Brain microvascular endothelial cell (primary cell): Measurements from ENCODE around the gene IRF1.
"Not testable (repeated sequence)": the region's sequence is repeated elsewhere in the genome, so short reads cannot be mapped to it uniquely, and the experiment has no call there.

Experiments used
- DNase-seq: peaks from one replicate; pipeline ENCODE4 v3.0.0-alpha.2; 2020
- H3K27ac ChIP-seq: fragments of 250-450 bp; sonication (Bioruptor Pico); 2 replicates; pipeline ENCODE4 v1.5.1; 2020; ENCODE audit warnings: mild to moderate bottlenecking, moderate library complexity
- H3K27me3 ChIP-seq: fragments of 250-450 bp; sonication (Bioruptor Pico); replicated peaks from 2 replicates; pipeline ENCODE4 v1.5.1; 2020; ENCODE audit warnings: mild to moderate bottlenecking
- H3K36me3 ChIP-seq: fragments of 250-450 bp; sonication (Bioruptor Pico); replicated peaks from 2 replicates; pipeline ENCODE4 v1.5.1; 2020; ENCODE audit warnings: mild to moderate bottlenecking
- H3K4me3 ChIP-seq: 2 replicates; pipeline ENCODE4 v1.5.1; 2011; ENCODE audit warnings: low read depth, mild to moderate bottlenecking, control low read depth, low read length, moderate library complexity
- CTCF ChIP-seq: IDR thresholded peaks from 2 replicates; pipeline ENCODE4 v1.5.1; 2011; ENCODE audit warnings: low read depth, mild to moderate bottlenecking, moderate library complexity, low read length, control low read depth, inconsistent platforms; ENCODE audit errors: missing control alignments
- in situ Hi-C: cut with HindIII; loops from 2 replicates; pipeline ENCODE4 v1.10.0; 2017; ENCODE audit warnings: low sequenced_read_pairs, low pct_ligation_motif_present

The IRF1 gene

DNA sequence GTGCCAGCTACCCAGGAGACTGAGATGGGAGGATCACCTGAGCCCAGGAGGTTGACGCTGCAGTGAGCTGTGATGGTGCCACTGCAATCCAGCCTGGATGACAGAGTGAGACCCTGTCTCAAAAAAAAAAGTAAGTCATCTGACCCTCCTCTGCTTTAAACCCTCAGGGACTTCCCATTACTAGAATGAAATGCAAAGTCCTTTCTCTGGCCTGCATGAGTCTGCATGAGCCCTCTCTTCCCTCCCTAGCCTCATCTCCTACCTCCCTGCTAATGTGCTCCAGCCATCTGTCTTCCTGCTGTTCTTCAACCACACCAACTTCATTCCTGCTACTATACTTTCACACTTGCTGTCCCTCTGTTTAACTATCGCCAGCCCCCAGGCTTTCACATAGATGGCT, 37.4 kb upstream of the IRF1 start:
- no peak overlapping the region for H3K4me3 ChIP-seq
- TF ChIP-seq CTCF: no peak
- peaks cover 3% of the 10 kb centered on the region for H3K27me3 ChIP-seq
- H3K27ac ChIP-seq: no peak overlapping the region
- in situ Hi-C loops: no loop called here
- H3K36me3 ChIP-seq: no peaks in the 10 kb centered on the region
- no peak for DNase-seq

GRCh38 chr5:132526974-132527564, 36.5 kb upstream of the IRF1 start:
- DNase-seq: no peak
- in situ Hi-C loops: no loop called here
- H3K27me3 ChIP-seq: peaks cover 3% of the 10 kb centered on the region
- no peak overlapping the region for H3K27ac ChIP-seq
- H3K36me3 ChIP-seq: no peaks in the 10 kb centered on the region
- no peak overlapping the region for H3K4me3 ChIP-seq
- TF ChIP-seq CTCF: no peak

- H3K4me3 ChIP-seq: peak overlapping the region; percentile 17
- DNase-seq: peak; percentile 40
- TF ChIP-seq CTCF: peak; percentile 83
- in situ Hi-C loops: no loop called here
- no peak overlapping the region for H3K27ac ChIP-seq
- H3K36me3 ChIP-seq: no peaks in the 10 kb centered on the region
- H3K27me3 ChIP-seq: no peaks in the 10 kb centered on the region
Observed at GRCh38 chr5:132526290-132526973, 35.9 kb upstream of the IRF1 start.

DNA sequence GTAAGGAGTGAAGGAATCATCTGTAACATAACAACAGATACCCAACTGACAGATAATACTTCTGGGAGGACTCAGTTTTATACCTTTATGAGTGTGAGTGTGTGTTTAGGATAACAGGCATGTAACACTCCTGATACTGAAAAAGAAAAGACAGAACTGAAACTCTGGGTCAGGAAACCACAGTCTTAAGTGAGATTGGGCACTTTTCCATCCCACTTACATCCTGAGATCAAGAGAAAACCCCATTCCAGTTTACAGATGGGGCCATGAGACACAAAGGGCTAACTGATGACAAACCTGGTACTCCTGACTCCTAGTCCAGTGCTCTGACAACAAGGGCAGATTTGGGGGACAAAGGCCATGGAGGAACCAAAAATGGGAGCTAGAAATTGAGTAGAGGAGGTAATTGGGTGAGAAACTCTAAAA, 34.7 kb upstream of the IRF1 start:
- Histone ChIP-seq H3K27me3 (no peaks in the 10 kb centered on the region), H3K36me3 (no peaks in the 10 kb centered on the region), H3K4me3 (no peak overlapping the region), H3K27ac (no peak overlapping the region)
- TF ChIP-seq CTCF: no peak
- DNase-seq: no peak
- in situ Hi-C loops: no loop called here

DNA sequence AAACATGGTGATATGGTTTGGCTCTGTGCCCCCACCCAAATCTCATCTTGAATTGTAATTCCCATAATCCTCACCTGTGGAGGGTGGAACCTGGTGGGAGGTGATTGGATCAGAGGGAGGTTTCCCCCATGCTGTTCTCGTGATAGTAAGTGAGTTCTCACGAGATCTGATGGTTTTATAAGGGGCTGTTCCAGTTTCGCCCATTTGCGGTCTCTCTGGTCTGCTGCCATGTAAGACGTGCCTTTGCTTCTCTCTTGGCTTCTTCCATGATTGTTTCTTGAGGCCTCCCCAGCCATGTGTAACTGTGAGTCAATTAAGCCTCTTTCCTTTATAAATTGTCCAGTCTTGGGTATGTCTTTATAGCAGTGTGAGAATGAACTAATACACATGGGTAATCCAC, 34.3 kb upstream of the IRF1 start:
- in situ Hi-C loops, H3K36me3 ChIP-seq, H3K27ac ChIP-seq, H3K4me3 ChIP-seq, H3K27me3 ChIP-seq, DNase-seq: not testable (repeated sequence)

- H3K27ac ChIP-seq, DNase-seq, H3K36me3 ChIP-seq, H3K27me3 ChIP-seq, H3K4me3 ChIP-seq, in situ Hi-C loops: not testable (repeated sequence)
Observed at GRCh38 chr5:132522067-132522466, 31.5 kb upstream of the IRF1 start.

DNA sequence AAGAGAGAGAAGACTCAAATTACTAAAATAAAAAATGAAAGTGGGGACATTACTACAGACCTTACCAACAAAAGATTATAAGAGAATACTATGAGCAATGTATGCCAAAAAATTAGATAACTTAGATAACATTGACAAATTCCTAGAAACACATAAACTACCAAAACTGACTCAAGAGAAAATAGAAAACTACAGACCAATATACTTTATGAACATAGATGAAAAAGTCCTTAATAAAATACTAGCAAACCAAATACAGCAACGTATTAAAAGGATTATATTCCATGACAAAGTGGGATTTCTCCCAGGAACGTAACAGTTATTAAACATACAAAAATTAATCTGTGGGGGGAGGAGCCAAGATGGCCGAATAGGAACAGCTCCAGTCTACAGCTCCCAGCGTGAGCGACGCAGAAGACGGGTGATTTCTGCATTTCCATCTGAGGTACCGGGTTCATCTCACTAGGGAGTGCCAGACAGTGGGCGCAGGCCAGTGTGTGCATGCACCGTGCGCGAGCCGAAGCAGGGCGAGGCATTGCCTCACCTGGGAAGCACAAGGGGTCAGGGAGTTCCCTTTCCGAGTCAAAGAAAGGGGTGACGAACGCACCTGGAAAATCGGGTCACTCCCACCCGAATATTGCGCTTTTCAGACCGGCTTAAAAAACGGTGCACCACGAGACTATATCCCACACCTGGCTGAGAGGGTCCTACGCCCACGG, 23.2 kb upstream of the IRF1 start:
- H3K4me3 ChIP-seq, DNase-seq, H3K27ac ChIP-seq, H3K27me3 ChIP-seq, in situ Hi-C loops, H3K36me3 ChIP-seq: not testable (repeated sequence)
